GM18951 (cell line): ENCODE results near the gene RAB38.

ENCODE experiments used
- POLR2A ChIP-seq: IDR thresholded peaks from 4 replicates; pipeline ENCODE4 v1.6.1; 2011; ENCODE audit warnings: mild to moderate bottlenecking; ENCODE audit not compliant: insufficient read length, insufficient read depth; ENCODE audit errors: extremely low read depth
- in situ Hi-C: fragments of 300-500 bp; cut with MboI; formaldehyde crosslinking; loops from one replicate; pipeline ENCODE4 v1.12.0; 2022; ENCODE audit warnings: low sequenced_read_pairs, mixed read lengths, inconsistent platforms; ENCODE audit not compliant: unreplicated experiment

The RAB38 gene

GRCh38 chr11:88105951-88106350 lies 69.3 kb downstream of the RAB38 start:
- TF ChIP-seq POLR2A = no peak
- in situ Hi-C loops = no loop called here

DNA sequence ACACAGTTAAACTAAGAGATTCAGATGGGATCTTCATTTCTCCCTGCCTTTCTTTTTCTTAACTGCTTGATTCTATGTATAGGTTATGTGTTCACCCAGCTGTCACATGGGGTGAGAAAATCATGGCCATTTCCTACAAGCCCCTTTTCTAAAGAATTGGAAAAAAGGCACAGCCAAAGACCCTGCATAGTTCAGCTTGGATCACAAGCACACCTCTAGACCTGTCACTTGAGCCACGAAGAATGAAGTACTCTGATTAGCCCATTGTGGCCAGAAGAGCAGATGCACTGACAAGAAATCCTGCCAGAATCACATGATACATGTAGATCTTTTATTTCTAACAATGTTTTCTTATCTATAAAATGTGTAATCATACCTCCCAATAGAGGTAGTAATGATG lies 69.7 kb downstream of the RAB38 start:
- no peak for TF ChIP-seq POLR2A
- in situ Hi-C loops = no loop called here

GRCh38 chr11:88104408-88104807 lies 70.8 kb downstream of the RAB38 start:
- in situ Hi-C loops = no loop called here
- no peak for TF ChIP-seq POLR2A

DNA sequence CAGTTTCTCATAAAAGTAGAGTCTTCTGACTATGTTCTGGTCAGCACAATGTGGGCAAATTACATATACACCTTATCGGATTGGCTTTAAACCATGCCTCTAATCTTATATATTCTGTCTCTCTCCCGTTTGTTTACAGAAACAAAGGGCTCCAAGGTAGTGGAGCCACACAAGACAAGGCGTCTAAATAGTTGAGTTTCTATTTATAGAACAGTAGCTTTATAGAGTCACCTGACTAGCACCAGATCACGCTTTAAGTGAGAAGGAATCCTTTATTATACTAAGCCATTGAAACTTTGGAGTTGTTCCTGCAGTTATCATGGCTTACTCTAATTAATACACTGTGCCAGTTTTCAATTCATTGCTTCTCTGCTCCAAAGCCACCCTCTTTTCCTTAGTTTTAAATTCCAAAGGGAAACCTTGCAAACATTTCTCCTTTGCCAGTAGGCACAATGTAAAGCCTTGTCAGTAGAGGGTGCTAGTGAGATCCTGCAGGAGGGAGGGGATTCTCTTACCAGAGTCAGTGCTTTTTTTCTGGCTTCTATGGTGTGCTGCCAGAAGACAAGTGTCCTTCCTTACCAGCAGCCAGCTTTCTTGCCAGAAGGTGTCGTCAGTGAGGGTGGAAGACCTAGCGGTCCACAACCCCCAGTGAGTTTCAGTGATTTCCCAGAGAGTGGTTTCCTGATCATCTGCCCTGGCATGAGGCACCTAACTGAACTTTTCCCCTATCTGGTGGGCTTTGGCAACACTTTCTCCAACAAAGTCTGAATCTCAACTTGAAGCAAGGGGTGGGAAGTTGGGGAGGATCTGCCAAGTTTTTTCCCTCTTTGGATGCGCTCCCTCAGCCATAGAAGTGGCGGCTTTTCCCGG lies 71.7 kb downstream of the RAB38 start:
- in situ Hi-C loops = no loop called here
- TF ChIP-seq POLR2A = no peak

- in situ Hi-C loops = no loop called here
Observed at GRCh38 chr11:88102598-88102934, 72.7 kb downstream of the RAB38 start.

GRCh38 chr11:88101881-88102597 lies 73.2 kb downstream of the RAB38 start:
- no peak for TF ChIP-seq POLR2A
- in situ Hi-C loops = no loop called here

More at GRCh38 chr11:88102598-88102934, 72.7 kb downstream of the RAB38 start:
- no peak for TF ChIP-seq POLR2A

DNA sequence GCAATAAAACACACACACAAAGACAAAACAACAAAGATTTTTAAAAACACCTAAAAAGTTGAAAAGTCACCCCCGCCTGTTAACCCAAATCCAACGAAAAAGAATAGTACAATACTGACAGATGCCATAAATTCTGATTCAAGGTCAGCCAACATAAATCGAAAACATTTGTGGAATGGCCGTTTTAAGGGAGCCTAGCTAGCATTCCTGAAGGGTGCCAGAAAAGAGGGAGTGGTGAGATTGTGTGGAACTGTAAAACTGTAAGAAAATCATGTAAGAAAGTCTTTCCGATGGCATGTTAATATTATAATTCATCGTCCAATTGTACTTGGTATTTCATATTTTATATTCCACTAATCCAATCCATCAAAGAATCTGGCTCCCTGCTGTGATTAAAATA lies 75.1 kb downstream of the RAB38 start:
- in situ Hi-C loops = no loop called here
- TF ChIP-seq POLR2A = no peak

DNA sequence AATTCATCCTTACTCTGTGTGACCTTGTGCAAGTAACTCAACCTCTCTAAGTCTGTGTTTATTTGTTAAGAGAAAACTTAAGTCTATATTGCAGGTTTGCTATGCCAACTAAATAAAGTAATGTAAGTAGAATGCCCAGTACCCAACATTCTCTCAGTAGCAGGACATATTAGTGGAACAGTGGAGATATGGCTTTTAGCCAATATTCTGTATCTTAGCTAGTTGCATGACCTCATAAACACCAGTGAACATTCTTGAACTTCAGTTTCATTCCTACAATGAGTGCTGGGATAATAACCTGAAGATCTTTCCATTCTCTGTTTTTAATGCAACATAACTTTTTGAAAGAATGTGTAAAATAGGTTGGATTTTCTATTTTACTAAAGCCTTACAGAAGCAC lies 77.0 kb downstream of the RAB38 start:
- in situ Hi-C loops = no loop called here

GRCh38 chr11:88089134-88089533 lies 86.1 kb downstream of the RAB38 start:
- no peak for TF ChIP-seq POLR2A
- in situ Hi-C loops = no loop called here

More for the DNA sequence above, 77.0 kb downstream of the RAB38 start:
- TF ChIP-seq POLR2A = no peak

DNA sequence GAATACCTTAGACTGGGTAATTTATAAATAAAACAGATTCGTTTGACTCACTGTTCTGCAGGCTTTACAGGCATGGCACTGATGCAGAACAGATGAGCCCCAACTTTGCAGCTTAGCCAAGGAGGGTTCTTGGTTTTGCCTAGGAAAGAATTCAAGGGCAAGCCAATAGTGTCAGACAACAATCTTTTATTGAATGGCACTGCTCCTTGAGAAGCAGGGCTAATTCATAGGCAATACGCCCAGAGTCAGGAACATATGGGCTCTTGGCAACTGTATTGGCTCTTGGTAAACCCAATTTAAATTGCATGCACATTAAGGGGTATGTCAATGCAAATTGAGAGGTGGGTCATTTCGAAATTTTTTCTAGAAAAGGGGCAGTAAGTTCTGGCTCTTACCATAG lies 87.9 kb downstream of the RAB38 start:
- in situ Hi-C loops = no loop called here
- no peak for TF ChIP-seq POLR2A

DNA sequence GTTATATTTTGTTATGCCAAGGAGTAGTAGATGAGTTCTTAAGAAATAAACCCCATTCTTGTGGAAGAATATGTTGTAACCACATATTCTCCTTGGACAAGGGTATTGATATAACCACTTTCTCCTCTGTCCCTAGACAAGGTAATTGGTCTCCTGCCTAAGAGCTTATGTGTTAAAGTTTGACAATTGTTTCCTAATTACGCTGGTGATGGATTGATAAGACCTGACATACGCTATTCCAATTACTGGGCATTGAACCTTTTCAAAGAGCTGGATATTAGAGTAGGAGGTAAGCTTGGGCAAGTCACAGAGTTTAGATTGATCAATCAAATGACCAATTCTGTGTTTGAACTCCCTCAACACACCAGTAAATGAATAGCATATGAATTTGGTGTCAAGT lies 88.9 kb downstream of the RAB38 start:
- in situ Hi-C loops = no loop called here
- TF ChIP-seq POLR2A = no peak

DNA sequence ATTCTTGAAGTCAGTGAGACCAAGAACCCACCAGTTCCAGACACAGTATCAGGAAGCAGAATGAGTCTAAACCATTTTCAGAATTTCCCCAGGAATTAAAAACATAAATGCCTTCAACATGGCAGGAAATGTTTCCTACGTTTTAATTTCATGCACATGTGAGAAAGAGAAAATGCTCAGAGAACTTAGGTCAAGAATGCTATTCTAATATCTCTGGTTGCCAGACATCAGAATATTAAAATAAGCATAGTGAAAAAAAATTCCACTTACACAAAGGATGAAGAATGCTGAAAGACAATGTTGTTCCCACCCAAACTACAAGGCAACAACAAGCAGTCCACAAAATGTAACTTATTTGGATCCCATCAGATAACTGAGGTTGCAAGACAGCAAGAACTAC lies 104.8 kb downstream of the RAB38 start:
- in situ Hi-C loops = no loop called here
- no peak for TF ChIP-seq POLR2A

GRCh38 chr11:88068848-88069554 lies 106.2 kb downstream of the RAB38 start:
- in situ Hi-C loops = no loop called here
- TF ChIP-seq POLR2A = no peak
